CD4-positive, alpha-beta T cell treated with Interferon alpha-2 for 1 hour (primary cell): ENCODE data around the gene MTG1.
"Not testable (repeated sequence)": the region's sequence is repeated elsewhere in the genome, so short reads cannot be mapped to it uniquely, and the experiment has no call there.

Source experiments
- DNase-seq, 2 donors: peaks; one replicate each; pipeline ENCODE4 v3.0.0-alpha.2; 2020 to 2022

The MTG1 gene

DNA sequence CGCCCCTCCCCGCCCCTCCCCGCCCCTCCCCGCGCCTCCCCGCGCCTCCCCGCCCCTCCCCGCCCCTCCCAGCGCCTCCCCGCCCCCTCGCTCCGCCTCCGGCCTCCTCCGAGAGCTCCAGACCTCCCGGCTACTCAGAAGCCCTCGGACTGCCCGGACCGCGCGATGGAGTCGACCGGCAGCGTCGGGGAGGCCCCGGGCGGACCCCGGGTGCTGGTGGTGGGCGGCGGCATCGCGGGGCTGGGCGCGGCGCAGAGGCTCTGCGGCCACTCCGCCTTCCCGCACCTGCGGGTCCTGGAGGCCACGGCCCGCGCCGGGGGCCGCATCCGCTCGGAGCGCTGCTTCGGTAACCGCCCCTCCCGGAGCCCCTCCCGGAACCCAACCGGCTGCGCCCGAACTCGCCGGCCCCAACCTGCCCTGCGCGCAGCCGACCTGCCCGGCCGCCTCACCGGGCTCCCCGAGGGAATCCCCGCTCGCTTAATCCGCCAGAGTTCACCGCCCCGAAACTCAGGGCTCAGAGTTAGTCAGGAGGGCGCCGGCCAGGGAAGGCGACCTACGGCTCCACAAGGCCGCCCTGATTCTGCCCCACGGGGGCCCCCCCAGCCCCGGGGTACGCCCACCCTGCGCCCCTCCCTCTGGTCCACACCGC, 14.7 kb upstream of the MTG1 start, which contains the start of gene PAOX:
Gene PAOX (plus strand): TSS at position 111 of the 649 bp plus-strand sequence. CDS start 55 bp downstream, at position 166.
- peak; percentile 61 to 75 for DNase-seq

DNA sequence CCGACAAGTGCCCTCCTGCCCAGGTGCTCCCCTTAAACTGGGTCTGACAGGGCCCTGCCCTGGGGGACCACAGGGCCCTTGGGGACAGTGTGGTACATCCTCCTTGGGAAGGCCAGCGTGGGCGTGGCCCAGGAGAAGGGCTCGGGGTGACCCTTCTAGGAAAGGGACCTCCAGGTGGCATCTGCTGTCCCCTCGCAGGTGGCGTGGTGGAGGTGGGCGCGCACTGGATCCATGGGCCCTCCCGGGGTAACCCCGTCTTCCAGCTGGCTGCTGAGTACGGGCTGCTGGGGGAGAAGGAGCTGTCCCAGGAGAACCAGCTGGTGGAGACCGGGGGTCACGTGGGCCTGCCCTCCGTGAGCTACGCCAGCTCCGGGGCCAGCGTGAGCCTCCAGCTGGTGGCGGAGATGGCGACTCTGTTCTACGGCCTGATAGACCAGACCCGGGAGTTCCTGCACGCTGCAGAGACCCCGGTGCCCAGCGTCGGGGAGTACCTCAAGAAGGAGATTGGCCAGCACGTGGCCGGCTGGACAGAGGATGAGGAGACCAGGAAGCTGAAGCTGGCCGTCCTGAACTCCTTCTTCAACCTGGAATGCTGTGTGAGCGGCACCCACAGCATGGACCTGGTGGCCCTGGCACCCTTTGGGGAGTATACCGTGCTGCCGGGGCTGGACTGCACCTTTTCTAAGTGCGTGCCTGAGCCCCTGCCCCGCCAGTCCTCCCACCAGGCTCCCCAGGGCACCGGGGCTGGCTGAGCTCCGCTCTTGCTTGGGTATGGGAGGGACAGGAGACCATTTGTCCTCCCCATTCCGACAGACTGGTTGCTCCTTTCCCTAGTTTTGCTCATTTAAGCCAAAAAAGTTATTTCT, 13.9 kb upstream of the MTG1 start:
- DNase-seq, result no peak

DNA sequence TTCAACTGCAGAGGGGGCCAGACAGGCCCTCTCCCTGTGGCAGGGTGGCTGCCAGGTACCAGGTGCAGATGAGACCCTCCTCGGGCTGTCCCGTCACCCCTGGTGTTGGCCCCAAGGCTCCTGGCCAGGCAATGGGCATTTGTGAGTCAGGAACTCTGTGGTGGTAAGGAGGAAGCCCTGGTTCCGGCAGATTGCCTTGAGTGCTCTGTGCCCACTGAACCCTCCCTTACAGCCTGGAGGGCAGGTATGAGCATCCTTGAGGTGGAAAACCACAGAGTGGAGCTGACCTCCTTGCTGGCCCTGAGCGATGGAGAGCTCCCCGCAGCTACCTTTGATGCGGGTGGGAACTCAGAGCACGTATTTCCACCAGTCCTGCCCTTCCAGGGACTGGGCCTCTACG, 12.9 kb upstream of the MTG1 start:
- DNase-seq, result no peak

DNA sequence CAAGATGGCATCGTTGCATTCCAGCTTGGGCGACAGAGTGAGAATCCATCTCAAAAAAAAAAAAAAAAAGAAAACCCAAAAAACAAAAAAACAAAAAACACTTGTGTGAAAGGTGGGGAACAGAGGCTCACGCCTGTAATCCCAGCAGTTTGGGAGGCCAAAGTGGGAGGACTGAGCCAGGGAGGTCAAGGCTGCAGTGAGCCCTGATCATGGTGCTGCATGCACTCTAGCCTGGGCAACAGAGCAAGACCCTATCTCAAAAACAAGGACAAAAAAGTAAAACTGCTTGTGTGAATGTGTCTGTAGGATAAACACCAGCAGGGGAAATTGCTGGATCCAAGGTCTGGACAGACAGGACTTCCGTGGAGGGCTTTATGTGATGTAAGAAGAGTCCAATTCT, 10.4 kb upstream of the MTG1 start:
- no peak for DNase-seq

DNA sequence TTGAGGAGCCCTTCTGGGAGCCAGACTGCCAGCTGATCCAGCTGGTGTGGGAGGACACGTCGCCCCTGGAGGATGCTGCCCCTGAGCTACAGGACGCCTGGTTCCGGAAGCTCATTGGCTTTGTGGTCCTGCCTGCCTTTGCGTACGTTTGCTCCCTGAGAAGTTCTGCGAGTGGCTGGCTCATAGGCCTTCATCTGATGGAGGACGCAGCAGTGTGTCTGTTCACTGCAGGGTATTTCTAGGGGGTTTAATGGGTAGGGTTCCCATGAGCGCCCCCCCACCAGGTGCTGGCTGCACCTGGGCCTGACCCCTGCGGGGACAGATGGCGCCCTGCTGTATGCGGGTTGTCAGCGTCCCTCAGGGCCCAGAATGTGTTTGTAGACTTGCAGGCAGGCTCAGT, 9.9 kb upstream of the MTG1 start:
- no peak for DNase-seq

DNA sequence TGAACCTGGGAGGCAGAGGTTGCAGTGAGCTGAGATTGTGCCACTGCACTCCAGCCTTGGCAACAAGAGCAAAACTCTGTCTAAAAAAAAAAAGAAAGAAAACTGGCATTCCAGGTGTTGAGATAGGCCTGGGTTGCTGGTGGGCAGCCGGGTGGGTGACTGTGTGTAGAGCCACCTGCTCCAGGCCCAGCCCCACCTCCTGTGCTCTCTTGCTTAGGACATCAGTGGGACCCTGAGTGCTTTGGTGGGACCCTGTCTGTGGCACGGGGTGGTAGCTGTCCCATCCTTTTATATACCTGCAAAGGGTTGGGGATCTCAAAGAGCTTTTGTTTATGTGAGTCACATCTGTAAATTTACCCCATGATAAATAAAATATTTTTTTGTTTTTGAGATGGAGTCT, 8.7 kb upstream of the MTG1 start:
- DNase-seq, result no peak

DNA sequence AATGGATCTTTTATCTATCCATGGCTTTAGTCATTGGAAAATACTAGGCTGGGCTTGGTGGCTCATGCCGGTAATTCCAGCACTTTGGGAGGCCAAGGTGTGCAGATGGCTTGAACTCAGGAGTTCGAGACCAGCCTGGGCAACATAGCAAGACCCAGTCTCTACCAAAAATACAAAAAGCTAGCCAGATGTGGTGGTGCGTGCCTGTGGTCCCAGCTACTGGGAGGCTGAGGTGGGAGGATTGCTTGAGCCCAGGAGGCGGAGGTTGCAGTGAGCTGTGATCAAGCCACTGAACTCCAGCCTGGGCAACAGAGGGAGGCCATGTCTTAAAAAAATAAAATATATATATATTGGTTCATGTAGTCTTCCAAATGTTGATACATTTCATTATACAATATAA, 7.0 kb upstream of the MTG1 start:
- DNase-seq, result not testable (repeated sequence)

DNA sequence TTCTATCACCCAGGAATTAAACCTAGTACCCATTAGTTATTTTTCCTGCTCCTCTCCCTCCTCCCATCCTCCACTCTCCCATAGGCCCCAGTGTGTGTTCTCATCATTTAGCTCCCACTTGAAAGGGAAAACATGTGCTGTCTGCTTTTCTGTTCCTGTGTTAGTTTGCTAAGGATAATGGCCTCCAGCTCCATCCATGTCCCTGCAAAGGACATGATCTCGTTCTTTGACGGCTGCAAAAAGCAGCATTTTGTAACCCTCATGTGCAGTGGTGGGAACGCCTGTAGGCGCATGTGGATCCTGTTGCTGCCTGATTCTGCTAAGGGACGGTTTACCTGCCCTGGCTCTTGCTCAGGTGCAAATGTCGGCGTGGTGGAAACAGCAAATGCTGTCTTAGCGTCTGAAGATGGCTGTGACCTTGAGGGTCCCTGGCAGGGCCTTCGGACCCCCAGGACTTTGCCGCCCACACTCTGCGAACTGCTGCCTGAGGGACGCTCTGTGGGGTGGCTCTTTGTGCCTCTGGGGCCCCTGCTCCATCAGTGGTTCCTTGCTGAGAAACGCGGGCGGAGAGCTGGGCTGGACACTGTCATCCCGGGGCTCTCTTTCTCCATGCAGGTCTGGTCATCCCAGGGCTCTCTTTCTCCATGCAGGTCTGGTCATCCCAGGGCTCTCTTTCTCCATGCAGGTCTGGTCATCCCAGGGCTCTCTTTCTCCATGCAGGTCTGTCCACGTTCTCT, 5.6 kb upstream of the MTG1 start:
- no peak for DNase-seq

DNA sequence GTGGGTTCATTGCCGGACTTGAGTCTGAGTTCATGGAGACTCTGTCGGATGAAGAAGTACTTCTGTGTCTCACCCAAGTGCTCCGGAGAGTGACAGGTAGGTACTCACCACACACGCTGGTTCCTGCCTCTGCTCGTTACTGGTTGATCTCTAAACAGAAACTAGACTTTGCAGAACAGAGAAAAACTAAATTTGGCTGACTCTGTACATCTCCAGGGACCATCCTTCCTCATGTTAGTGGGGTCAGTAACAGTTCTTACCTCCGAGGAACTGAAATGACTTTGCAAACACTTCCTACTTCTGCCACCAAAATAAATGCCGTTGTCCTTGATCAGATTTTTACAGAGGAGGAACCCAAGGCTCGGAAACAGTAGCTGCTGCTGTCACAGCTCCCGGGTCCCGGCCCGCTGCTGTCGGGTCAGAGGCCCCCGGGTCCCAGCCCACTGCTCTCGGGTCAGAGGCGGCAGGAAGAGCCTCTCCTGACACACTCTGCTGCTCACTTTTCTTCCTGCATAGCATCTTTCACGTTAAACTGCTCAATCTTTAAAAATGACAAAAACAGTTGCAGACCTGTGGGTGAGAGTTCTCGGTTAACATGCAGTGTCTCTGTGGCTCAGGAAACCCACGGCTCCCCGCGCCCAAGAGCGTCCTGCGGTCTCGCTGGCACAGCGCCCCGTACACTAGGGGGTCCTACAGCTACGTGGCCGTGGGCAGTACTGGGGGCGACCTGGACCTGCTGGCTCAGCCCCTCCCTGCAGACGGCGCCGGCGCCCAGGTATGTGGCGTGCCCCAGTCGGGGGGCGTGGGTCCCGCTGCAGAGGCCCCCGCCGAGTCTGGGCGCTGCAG, 4.8 kb upstream of the MTG1 start:
- DNase-seq, result peak; percentile 56 to 68

DNA sequence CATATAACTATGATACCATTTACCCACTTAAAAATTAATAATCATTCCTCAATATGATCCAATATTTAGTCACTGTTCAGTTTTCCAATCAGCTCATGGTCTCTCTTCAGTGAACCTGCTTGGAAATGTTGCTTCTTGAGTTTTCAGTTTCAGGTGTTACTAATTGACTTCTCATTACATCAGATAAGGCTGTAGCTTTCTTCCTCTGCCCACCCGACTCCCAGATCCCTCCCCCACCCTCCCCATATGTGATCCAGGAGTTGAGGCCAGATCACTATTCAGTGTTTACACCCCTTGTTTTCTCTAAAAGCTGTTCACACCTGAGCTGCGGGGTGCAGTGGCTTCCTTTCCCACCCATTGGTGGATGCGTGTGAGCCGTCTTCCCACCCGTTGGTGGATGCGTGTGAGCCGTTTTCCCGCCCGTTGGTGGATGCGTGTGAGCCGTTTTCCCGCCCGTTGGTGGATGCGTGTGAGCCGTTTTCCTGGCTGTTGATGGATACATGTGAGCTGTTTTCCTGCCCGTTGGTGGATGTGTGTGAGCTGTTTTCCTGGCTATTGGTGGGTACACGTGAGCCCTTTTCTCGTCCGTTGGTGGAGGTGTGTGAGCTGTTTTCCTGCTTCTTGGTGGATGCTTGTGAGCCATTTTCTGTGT, 3.2 kb upstream of the MTG1 start:
- no peak for DNase-seq

DNA sequence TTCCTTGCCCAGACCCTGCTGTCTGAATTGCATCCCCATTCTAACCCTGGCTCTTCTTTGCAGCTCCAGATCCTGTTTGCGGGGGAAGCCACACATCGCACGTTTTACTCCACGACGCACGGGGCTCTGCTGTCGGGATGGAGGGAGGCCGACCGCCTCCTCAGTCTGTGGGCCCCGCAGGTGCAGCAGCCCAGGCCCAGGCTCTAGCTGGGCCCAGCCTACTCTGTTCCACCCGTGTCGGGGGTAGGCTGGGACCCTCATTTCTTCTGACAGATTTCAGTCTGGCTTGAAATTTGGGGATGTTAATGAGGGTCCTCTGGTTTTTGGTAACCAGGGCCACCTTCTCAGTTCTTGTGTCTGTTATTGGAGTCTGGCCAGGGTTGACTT, 2.7 kb upstream of the MTG1 start:
- DNase-seq, result no peak

DNA sequence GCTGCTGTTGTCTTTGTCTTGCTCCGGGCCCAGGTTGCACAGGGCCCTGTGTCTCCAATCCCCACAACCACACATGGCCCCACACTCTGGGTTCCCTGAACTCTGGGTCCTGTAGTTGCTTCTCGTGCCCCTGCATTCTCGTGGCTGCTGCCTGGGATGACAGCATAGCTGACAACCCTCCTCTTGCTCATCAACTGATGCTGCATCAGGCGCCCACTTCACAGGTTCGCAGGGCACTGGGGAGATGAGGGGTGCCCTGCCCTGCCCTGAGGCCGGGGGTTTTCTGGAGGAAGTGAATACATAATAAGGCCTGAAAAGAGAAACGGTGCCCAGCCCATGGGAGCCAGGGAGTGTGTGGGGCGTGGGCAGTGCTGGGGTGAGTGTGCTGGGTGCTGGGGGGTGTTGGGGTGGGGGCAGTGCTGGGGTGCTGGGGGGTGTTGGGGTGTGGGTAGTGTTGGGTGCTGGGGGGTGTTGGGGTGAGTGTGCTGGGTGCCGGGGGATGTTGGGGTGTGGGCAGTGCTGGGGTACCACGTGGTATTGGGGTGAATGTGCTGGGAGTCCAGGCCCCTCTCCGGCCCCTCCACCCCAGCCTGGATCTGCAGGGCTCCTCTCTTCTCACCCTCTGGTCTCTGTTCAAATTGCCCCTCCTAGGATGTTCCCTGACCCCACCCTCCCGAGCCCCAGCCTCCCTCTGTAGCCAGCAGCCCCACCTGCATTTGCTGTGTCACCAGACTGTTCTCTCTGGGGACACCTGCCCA, 2.0 kb upstream of the MTG1 start:
- DNase-seq, result peak in 1 of 2 donors; percentile 33

DNA sequence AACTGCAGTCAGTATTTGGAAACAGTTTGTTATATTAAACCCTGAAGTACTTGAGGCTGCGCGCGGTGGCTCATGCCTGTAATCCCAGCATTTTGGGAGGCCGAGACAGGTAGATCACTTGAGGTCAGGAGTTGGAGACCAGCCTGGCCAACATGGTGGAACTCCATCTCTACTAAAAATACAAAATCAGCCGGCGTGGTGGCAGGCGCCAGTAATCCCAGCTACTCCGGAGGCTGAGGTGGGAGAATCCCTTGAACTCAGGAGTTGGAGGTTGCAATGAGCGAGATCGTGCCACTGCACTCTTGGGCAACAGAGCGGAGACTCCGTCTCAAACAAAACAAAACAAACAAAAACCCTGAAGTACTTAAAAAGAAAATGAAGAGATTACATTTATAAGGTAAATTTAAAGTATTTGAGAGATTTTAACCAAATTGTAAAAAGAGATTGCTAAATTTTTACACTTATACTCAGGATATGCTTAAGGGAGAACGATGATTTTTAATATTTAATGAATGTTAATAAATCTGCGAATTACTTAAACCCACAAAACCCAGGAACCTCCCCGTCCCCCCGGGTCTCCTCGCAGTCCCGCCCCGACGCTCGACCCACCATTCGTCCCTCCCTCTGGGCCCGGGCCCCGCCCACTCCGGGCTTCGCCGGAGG, 425 bp upstream of the MTG1 start:
- no peak for DNase-seq

DNA sequence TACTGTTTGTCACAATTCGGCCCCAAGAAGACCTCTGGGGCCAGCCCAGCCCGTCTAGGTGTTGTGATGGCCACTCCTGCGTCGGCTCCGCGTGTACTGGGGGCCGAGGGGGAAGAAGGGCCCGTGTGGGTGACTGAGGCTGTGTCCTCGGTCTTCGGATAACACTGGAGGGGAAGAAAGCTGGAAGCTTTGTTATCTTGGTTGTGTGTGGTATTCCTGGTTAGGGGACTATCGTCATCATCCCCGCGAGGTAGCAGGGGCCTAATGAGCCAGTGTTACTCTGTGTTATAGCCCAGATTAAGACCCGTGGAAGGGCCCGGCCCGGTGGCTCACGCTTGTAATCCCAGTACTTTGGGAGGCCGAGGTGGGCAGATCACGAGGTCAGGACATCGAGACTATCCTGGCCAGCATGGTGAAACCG, 854 bp downstream of the MTG1 start:
- no peak for DNase-seq

DNA sequence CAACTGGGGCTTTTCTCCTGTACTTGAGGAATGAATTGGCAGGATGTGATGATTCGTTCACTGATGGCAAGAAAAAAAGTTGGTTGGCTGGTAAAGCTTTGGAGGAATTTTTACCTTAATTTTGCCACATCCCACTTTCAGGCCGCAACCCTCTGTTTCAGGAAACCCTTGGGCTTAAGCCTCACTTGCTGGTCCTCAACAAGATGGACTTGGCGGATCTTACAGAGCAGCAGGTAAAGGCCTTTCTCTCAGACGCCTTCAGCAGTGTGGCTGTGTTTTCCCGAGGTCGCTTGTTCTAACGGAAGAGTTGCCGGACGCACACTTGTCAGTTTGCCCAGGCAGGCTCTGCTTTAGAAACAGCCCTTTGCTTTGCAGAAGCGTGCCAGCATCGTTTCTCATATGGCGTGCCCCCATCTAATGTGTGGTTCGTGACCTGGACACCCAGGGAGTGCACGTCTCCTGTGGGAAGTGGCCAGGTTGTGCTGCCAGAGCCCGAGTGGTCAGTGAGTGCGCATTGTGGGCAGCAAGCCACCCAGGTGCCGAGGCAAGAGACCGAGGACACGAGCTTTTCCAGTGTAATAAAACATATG, 2.2 kb downstream of the MTG1 start:
- DNase-seq, result no peak

DNA sequence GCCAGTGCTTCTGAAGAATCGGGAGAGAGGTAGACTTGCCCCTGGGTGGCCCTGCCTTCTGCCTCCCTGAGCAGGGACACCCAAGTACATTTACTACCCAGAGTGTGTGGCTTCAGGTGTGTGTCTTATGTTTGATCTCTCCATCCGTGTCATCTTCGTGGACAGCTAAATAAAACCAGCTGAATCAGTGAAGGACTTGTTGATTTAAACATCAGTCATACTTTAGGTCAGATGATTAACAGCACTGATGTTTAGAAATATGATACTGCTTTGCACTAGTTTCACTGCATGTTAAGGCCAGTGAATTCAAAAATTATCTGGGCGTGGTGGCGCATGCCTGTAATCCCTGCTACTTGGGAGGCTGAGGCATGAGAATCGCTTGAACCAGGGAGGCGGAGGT, 4.0 kb downstream of the MTG1 start:
- no peak for DNase-seq

DNA sequence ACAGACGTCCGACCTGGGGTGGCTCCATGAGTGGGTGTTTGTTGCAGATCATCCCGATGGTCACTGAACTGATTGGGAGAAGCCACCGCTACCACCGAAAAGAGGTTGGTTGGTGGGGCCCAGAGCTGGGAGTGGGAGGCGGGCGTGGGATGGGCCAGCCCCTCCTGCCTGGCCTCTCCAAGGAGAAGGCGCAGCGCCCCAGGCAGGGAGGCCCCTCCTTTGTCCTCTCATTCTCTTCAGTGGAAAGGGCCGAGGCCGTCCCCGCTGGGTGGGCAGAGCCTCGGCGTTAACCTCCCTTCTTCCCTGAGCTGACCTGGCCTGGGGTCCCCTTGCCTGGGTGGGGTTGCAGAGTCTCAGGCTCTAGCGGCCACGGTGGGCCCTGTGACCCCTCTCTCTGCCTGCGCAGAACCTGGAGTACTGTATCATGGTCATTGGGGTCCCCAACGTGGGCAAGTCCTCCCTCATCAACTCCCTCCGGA, 5.2 kb downstream of the MTG1 start:
- DNase-seq, result no peak

DNA sequence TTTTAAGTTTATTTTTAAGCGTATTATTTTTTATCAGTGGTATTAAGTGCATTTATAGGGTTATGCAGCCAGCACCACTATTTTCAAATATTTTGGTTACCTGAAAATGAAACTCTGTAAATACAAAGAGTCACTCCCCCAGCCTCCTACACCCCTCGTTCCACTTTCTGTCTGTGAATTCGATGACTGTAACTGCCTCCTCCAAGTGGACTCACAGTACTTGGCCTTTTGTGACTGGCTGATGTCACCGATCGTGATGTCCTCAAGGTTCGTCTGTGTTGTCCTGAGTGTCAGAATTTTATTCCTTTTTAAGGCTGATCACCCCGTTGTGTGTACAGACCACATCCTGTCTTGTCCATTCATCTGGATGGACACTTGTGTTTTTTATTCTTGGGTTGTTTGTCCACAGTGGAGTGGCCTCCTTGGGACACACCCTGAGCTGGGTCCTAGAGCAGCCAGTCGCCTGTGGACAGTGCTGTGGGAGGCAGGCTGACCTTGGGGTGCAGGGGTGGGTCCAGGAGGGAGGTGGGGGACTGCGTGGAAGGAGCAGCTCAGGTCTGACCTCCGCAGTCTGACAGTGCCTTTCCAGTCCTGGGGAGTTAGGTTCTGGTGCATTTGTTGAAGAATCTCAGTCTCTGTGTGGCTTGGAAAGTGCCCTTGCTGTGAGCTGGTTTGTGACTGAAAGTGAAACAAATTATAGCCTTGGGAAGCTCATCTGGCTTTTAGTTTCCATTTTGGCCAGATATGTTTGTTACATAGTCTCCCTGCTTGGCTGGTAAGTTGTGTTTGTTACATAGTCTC, 6.9 kb downstream of the MTG1 start:
- DNase-seq, result peak in 1 of 2 donors; percentile 24

DNA sequence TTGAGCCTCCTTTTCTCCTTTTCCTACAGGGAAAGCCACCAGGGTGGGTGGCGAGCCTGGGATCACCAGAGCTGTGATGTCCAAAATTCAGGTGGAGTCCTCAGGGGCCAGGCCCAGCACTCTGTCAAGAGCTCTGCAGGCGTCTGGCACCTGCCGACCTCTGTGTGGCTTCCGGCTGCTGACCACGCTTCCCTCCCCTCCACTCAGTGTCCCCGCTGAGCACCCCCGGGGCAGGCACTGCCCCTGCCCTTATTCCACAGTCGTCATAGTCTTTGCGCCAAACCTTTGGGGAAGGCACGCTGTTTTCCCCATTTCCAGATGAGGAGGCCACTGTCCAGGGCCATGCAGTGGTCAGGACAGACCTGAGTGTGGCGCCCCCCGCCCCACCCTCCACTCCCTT, 7.5 kb downstream of the MTG1 start:
- DNase-seq, result no peak
